ENCODE data around the gene NCOA3. TPM values are rescaled to one million over a fixed set of nuclear protein-coding genes. Genes with fewer than 3 reads are reported as not detected.

The NCOA3 gene
- total and polyA plus RNA-seq, 2 donors (not counting 1 experiment from before 2014, with no cell fraction given): 22.3 to 23.1 TPM

DNA sequence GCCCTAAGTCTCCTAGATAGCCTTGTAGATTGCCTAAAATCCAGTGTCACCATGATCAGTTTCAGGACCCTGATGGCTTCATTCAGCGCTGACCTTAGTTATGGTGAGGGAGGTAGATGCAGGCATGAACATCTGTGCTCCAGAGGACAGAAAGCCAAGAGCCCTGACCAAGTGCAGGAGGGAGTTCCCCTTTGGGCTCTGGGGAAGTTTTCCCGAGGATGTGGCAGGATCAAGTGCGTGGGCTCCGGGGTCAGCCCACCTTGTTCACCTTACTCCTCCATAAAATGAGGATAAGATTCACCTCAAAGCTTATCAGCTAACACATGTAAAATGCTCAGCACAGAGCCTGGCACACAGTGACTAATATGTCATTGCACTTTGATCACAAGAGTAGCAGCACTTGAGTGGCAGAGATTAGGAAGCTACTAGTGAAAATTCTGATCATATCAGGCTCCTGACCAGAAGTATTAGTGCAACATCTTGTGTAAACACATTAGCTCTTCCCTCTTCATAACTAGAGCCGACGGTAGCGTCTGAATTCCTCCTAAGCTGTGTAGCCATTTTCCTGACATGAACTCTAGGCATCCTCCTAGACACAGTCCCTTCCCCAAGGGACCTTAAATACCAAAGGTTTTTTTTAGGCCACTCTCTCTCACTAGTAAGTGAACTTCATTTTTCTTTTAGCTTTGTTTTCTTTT lies 158.4 kb downstream of the NCOA3 start:
- Histone ChIP-seq H3K9me3 (ENCODE audit: control insufficient read depth, insufficient read depth, low read depth, low read length) (no peaks in the 10 kb centered on the region), H3K79me2 (ENCODE audit: control insufficient read depth, insufficient read depth, low read length) (no peaks in the 10 kb centered on the region), H3K27me3 (ENCODE audit: control insufficient read depth, insufficient read depth, low read length) (no peaks in the 10 kb centered on the region), H3K9ac (ENCODE audit: insufficient read depth, low read length) (no peak overlapping the region), H3K27ac (ENCODE audit: insufficient read depth, low read length) (no peak overlapping the region), H4K20me1 (ENCODE audit: control insufficient read depth, extremely low read depth, insufficient read depth, low read length) (no peaks in the 10 kb centered on the region), H3K4me1 (ENCODE audit: control insufficient read depth, extremely low read depth, insufficient read depth, low read length) (no peaks in the 10 kb centered on the region), H3K4me2 (ENCODE audit: extremely low read depth, insufficient read depth, low read length) (no peak overlapping the region), H2AFZ (ENCODE audit: low read length) (no peak overlapping the region), H3K4me3 (replicated peaks in 1 of 4; ENCODE audit: control extremely low read depth in 1 of 4, insufficient read depth in 1 of 4, low read depth in 3 of 4, low read length in 4 of 4) (no peak overlapping the region), H3K36me3 (ENCODE audit: control insufficient read depth, insufficient read depth, low read length) (no peaks in the 10 kb centered on the region)
- TF ChIP-seq EZH2 (IDR thresholded peaks at IDR 0.05; ENCODE audit: low read length, missing control alignments): no peak
- TF ChIP-seq, protein P1, sequence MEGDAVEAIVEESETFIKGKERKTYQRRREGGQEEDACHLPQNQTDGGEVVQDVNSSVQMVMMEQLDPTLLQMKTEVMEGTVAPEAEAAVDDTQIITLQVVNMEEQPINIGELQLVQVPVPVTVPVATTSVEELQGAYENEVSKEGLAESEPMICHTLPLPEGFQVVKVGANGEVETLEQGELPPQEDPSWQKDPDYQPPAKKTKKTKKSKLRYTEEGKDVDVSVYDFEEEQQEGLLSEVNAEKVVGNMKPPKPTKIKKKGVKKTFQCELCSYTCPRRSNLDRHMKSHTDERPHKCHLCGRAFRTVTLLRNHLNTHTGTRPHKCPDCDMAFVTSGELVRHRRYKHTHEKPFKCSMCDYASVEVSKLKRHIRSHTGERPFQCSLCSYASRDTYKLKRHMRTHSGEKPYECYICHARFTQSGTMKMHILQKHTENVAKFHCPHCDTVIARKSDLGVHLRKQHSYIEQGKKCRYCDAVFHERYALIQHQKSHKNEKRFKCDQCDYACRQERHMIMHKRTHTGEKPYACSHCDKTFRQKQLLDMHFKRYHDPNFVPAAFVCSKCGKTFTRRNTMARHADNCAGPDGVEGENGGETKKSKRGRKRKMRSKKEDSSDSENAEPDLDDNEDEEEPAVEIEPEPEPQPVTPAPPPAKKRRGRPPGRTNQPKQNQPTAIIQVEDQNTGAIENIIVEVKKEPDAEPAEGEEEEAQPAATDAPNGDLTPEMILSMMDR (conservative IDR thresholded peaks at IDR 0.05 in 1 of 2, IDR thresholded peaks at IDR 0.05 in 1 of 2; ENCODE audit: low read depth in 1 of 2, low read length in 2 of 2): no peak
- DNase-seq (ENCODE audit: low read depth in 2 of 2): no peak

DNA sequence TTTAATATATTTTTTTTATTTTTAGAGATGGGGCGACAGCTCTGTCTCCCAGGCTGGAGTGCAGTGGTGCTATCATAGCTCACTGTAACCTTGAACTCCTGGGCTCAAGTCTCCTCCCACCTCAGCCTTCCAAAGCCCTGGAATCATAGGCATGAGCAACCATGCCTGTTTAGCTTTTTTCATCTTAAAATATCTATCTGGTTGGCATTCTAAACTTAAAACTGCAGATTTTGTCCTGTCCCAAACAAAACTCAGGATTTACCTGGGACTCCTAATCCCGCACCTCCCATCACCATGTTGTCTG lies 158.9 kb downstream of the NCOA3 start:
- Histone ChIP-seq H3K9me3 (ENCODE audit: control insufficient read depth, insufficient read depth, low read depth, low read length) (no peaks in the 10 kb centered on the region), H2AFZ (ENCODE audit: low read length) (no peak overlapping the region), H4K20me1 (ENCODE audit: control insufficient read depth, extremely low read depth, insufficient read depth, low read length) (no peaks in the 10 kb centered on the region), H3K27me3 (ENCODE audit: control insufficient read depth, insufficient read depth, low read length) (no peaks in the 10 kb centered on the region), H3K27ac (ENCODE audit: insufficient read depth, low read length) (no peak overlapping the region), H3K9ac (ENCODE audit: insufficient read depth, low read length) (no peak overlapping the region), H3K4me2 (ENCODE audit: extremely low read depth, insufficient read depth, low read length) (no peak overlapping the region), H3K79me2 (ENCODE audit: control insufficient read depth, insufficient read depth, low read length) (no peaks in the 10 kb centered on the region), H3K36me3 (ENCODE audit: control insufficient read depth, insufficient read depth, low read length) (no peaks in the 10 kb centered on the region), H3K4me3 (replicated peaks in 1 of 4; ENCODE audit: control extremely low read depth in 1 of 4, insufficient read depth in 1 of 4, low read depth in 3 of 4, low read length in 4 of 4) (no peak overlapping the region), H3K4me1 (ENCODE audit: control insufficient read depth, extremely low read depth, insufficient read depth, low read length) (no peaks in the 10 kb centered on the region)
- no peak for DNase-seq (ENCODE audit: low read depth in 2 of 2)
- TF ChIP-seq, protein P1 (conservative IDR thresholded peaks at IDR 0.05 in 1 of 2, IDR thresholded peaks at IDR 0.05 in 1 of 2; ENCODE audit: low read depth in 1 of 2, low read length in 2 of 2): no peak
- TF ChIP-seq EZH2 (IDR thresholded peaks at IDR 0.05; ENCODE audit: low read length, missing control alignments): no peak

DNA sequence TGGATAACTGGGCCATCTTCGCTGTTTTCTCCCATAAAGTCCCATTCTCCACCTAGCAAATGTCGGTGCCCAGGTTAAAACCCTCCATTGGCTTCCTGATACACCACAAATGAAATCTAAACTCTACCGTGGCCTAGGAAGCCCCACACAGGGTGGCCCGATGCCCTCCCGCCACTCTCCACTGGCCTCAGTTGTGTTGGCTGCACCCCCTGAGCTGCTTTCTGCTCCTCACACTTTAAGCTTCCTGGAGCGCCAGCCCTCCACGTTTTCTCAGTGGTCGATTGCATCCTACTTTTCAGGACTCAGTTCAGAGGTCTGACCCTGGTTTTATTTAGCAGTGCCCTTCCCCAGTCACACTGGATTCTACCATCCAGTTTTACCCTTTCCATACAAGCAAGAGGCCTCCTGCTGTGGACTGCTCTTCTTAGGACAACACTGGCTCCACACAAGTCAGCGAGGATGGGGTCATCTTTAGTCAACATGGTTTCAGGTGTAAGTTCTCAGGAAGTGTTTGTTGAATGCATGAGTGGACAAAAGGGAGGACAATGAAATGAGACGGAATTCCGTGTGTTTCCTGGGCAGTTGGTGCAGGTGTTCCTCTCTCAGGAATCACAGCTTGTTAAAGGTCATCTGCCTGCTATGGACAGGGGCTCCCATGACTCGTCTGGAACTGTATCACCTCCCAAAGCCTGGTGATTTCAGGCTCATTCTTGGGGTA lies 159.5 kb downstream of the NCOA3 start:
- Histone ChIP-seq H3K9ac (ENCODE audit: insufficient read depth, low read length) (no peak overlapping the region), H3K4me2 (ENCODE audit: extremely low read depth, insufficient read depth, low read length) (no peak overlapping the region), H3K27me3 (ENCODE audit: control insufficient read depth, insufficient read depth, low read length) (no peaks in the 10 kb centered on the region), H3K36me3 (ENCODE audit: control insufficient read depth, insufficient read depth, low read length) (no peaks in the 10 kb centered on the region), H4K20me1 (ENCODE audit: control insufficient read depth, extremely low read depth, insufficient read depth, low read length) (no peaks in the 10 kb centered on the region), H3K9me3 (ENCODE audit: control insufficient read depth, insufficient read depth, low read depth, low read length) (no peaks in the 10 kb centered on the region), H3K4me3 (replicated peaks in 1 of 4; ENCODE audit: control extremely low read depth in 1 of 4, insufficient read depth in 1 of 4, low read depth in 3 of 4, low read length in 4 of 4) (no peak overlapping the region), H3K79me2 (ENCODE audit: control insufficient read depth, insufficient read depth, low read length) (no peaks in the 10 kb centered on the region), H3K4me1 (ENCODE audit: control insufficient read depth, extremely low read depth, insufficient read depth, low read length) (no peaks in the 10 kb centered on the region), H2AFZ (ENCODE audit: low read length) (no peak overlapping the region), H3K27ac (ENCODE audit: insufficient read depth, low read length) (no peak overlapping the region)
- DNase-seq (ENCODE audit: low read depth in 2 of 2): no peak
- no peak for TF ChIP-seq EZH2 (IDR thresholded peaks at IDR 0.05; ENCODE audit: low read length, missing control alignments)
- TF ChIP-seq, protein P1 (conservative IDR thresholded peaks at IDR 0.05 in 1 of 2, IDR thresholded peaks at IDR 0.05 in 1 of 2; ENCODE audit: low read depth in 1 of 2, low read length in 2 of 2): no peak
